NCI-H1417 (cell line): Measurements from ENCODE around the gene RFNG.
A peak's percentile ranks its signal among the peaks of the same experiment; 100 is the strongest.

Experiments used
- DNase-seq, 3 experiments: peaks; one replicate each; lab custom pipeline; 2025; lab: John Stamatoyannopoulos, UW

RFNG gene

DNA sequence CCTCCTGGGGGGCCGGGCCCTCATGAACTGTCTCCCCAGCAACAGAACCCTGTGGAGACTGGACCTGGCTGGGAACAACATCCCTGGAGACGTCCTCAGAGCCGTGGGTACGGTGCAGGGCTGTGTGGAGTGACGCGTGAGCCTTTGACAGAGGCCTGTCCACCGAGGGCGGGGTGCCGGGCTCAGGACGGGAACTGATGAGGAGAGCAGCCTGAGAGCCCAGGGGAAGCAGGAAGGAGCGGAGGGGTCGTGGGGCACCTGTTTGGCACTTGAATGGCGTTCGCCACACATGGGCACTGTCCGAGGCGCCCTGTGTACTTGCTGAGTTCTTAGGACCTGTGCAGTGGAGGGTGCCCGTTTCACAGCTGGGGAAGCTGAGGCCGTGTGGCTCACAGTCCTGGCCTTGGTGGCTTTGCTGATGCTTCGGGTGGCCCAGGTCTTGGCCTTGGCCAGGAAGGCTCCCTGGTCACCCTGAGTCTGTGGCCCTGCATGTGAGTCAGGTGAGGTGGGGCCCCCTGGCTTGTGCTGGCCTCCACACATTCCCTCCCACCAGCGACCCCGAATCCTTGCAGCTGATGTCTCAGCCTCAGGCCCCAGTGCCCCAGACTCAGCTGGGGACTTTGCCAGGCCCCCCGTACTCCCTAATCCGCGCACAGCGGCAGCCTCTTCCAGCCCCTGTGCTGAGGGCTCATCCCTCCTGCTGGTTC is 26.1 kb downstream of the RFNG start:
- no peak for DNase-seq

DNA sequence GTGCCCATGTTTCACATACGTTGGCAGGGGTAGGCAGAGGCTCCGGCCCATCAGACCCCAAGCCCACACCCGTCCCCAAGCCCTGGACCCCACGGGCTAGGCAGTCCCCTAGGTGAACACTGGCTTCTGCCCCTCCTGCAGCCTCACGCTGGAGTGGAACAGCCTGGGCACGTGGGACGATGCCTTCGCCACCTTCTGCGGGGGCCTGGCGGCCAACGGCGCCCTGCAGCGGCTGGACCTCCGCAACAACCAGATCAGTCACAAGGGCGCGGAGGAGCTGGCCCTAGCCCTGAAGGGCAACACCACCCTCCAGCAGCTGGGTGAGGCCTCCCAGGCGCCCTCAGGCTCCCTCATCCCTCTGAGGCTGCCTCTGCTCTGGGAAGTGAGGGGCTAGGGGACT is 26.8 kb downstream of the RFNG start:
- no peak for DNase-seq

GRCh38 chr17:82023447-82024241 is 28.0 kb downstream of the RFNG start:
- DNase-seq, result peak in 2 of 3 experiments; percentile 29 to 86

DNA sequence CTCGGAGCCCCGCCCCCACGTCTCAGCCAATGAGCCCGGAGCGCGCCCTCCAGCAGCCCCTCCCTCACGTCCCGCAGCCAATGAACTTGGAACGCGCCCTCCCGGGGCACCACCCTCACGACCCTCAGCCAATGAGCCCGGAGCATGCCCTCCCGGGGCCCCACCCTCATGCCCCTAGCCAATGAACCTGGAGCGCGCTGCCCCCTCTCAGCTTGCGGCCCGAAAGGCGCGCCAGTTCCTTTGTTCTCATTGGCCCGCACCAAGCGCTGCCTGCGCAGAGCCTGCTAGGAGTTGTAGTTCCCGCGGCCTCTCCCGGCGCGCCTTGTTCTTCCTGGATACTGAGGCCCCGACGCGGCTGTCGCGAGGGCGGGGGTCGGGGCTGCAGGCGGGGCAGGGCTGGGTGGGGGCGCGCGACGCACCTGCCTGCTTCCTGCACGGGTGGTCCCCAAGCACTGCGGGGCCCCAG is 28.6 kb downstream of the RFNG start, which contains the start of gene LRRC45:
Gene LRRC45, plus strand, starts transcription at position 325 of the 466 bp plus-strand sequence. CDS start 339 bp downstream, outside the sequence.
- peak; percentile 99 to 100 (median 99) for DNase-seq

DNA sequence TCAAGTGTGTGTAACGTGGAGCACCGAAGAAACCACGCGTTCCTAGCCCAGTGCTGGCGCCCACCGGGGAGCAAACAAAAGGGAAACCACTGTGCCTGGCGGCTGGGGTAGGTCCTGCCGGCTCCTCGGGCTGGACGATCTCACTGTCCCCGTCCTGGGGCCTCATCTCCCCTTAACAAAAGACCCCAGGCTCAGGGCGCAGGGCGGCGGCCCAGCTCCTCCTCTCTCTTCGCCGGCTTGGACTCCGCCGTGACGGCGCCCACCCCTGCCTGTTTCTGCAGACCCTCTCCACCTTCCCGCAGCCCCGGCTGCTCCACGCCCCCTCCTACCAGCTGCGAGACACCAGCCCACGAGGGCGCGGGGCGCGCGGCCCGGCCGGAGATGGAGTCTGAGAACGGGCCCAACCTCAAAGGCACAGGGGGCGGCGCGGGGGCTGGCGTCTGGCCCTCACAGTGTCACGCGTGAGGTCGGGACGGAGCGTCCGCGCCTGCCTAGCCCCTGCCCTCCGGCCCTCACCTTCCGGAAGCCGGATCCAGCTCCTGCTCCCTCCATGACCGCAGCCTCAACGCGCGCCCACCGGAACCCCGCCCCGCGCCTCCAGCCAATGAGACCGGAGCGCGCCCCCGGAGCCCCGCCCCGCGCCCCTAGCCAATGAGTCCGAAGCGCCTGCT is 29.2 kb downstream of the RFNG start, which contains the start of gene CENPX:
Gene CENPX, minus strand, starts transcription at position 569 of the 671 bp plus-strand sequence. Its CDS starts 17 bp downstream, at position 552.
- no peak for DNase-seq

GRCh38 chr17:82021900-82022309 is 29.7 kb downstream of the RFNG start:
- peak in 1 of 3 experiments; percentile 45 for DNase-seq

GRCh38 chr17:82021107-82021899 is 30.3 kb downstream of the RFNG start:
- peak in 2 of 3 experiments; percentile 36 to 55 for DNase-seq

DNA sequence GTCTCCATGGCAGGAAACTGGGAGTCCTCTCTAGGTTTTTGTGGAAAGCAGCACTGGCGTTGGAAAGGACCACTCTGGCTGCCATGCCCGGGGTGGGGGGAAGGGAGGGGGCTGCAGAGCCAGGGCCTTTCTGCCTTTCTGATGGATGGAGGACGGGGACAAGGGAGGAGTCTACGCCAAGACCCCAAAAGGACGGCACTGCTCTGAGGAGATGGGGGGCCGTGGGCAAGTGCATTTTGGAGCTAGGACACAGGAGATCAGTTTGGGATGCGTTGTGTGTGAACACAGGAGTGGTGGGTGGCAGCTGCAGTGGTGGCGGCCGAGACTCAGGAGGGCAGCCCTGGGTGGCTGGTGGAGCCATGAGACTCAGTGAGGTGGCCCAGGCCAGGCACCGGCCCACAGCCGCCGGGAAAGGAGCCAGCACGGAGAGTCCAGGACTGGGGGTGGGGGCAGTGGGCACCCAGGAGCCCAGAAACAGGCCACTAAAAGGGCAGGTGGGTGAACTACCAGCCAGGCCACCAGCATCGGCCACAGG is 31.0 kb downstream of the RFNG start:
- DNase-seq, result no peak

- DNase-seq, result peak; percentile 39 to 60 (median 49)
These were observed 31.7 kb downstream of the RFNG start for GRCh38 chr17:82019690-82020571.

- no peak for DNase-seq
These were observed 32.5 kb downstream of the RFNG start for GRCh38 chr17:82018989-82019689.

DNA sequence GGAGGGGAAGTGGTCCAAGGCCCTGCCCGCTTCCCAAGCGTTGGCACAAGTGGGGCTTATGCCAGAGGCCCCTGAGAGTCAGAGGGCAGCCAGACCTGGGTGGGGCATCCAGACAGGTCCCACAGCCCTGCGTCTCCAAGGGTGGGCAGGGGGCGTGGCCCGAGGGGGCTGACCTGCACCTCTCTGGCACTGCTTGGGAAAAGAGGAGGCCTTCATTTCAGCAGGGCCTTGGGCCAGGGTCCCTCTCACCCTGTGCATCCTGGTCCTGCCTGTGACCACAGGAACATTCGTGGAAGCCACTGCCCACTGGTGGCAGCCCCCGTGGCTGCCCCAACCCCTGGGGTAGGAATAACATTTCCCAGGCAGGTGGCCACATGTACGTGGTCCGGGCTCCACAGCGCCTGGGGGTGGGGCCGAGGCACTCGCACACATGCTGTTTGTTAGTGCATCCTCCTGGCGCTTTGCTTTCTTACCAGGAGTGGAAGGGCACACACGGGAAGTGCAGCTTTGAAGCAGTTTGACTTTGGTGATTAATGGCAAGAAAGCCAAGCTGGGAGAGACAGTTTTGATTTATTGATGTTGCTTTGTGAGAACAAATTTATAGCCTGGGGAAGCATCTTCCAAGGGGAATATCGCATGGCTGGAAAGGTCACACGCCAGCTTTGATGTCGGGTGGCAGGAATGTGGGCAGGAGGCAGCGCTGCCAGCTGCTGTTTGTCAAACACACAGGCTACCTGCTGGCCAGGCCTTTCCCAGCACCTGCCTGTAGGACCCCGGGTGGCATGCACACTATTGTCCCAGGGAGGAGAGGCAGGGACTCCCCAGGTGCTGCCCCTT is 33.2 kb downstream of the RFNG start:
- peak in 2 of 3 experiments; percentile 92 to 95 for DNase-seq

DNA sequence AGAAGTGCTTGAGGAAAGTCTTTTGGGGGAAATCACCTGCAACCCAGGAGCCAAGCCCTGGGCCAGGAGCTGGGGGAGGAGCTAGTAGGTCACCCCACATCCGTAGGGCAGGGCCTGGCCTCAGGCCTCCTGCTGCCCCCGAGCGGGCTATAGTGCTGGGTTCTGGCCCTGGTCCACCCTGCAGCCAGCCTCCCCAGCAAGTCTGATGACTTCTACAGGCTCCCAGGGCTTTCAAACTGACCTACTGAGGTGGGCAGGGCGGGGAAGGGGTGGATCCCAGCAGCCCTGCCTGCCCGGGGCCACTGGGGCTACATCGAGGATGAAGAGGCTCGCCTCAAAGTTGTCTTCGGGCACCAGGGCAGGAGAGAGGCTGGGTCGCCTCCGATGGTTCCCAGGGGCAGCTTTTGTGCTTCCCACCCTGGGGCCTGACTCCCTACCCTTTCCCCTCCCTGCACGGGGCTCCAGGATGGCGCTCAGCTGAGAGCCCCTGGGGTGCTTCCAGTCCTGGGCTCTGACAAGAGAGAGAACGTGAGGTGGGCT is 33.9 kb downstream of the RFNG start:
- peak in 1 of 3 experiments; percentile 38 for DNase-seq

DNA sequence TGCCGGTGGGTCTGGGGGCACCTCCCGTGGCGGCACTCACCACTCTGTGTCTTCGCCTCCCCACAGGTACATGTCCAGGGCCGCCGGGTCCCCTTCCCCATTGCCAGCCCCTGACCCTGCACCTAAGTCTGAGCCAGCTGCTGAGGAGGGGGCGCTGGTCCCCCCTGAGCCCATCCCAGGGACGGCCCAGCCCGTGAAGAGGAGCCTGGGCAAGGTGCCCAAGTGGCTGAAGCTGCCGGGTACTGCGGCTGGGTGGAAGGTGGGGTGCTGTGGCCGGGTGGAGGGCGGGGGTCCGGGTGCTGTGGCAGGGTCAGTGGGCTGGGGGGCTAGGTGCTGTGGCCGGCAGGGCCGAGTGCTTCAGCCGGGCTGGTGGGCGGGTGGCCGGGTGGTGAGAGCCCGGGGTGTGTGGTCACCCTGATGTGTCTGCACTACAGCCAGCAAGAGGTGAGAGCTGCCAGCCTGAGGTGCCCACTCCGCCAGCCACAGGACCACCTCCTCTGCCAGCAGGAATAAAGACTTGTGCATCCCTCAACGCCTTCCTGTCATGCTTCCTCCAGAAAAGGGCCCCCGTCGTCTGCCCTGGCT is 34.6 kb downstream of the RFNG start:
- no peak for DNase-seq

- no peak for DNase-seq
These were observed 35.3 kb downstream of the RFNG start for GRCh38 chr17:82016061-82016874.

DNA sequence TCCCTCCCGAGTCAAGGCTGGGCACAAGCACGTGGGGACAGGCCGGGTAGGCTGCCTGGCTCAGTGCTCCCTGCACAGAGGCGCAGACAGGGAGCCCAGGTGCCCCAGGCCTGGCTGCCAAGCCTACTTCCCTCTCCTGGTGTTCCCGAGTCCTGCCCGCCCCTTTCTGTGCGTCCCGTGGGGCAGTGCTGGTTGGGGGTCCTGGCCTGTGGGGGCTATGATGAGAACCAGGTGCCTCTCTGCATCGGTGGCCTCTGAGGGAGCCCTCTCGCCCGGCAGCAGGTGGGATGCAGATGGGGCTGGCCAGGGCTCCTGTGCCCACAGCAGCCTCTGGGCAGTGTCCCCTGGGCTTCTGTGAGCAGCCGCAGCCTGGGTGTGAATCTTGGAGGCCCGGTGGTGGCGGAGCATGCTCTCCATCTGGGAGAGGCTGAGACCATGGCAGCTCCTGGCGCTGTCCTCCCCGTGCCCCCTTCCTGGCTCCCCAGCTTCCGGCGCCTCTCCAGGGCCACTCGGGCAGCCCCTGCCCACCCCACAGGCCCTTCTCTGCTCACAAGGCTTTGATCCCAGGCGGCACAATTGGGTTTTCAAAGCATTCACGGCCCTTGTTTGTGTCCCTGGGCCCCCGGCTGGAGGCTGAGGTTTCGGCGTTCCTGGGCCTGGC is 36.2 kb downstream of the RFNG start:
- no peak for DNase-seq

GRCh38 chr17:82014971-82015310 is 36.7 kb downstream of the RFNG start:
- DNase-seq, result no peak

DNA sequence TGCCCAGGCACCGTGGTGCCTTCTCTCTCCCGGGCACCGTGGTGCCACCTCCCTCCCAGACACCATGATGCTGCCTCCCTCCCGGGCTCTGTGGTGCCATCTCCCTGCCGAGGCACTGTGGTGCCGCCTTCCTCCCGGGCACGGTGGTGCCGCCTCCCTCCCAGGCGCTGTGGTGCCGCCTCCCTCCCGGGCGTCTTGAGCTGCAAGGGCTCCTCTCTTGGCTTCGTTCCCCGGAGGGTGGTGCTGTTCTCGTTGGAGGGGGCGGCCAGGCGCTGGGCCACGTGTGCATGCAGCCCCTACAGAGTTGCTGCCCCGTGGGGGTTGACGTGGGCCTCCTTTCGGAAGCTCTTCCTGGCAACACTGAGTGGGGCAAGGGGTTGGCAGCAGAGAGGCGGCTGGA is 37.2 kb downstream of the RFNG start:
- DNase-seq, result no peak
